Measurements from ENCODE around the gene MBP.

MBP gene

GRCh38 chr18:77070627-77071026 is 62.0 kb downstream of the MBP start:
- DNase-seq (ENCODE audit: low spot score), result no peak
- no peak for TF ChIP-seq CTCF (IDR thresholded peaks at IDR 0.05; ENCODE audit: extremely low read depth, missing control alignments)

GRCh38 chr18:77069931-77070330 is 62.7 kb downstream of the MBP start:
- no peak for TF ChIP-seq CTCF (IDR thresholded peaks at IDR 0.05; ENCODE audit: extremely low read depth, missing control alignments)
- no peak for DNase-seq (ENCODE audit: low spot score)

GRCh38 chr18:77069482-77069881 is 63.1 kb downstream of the MBP start:
- TF ChIP-seq CTCF (IDR thresholded peaks at IDR 0.05; ENCODE audit: extremely low read depth, missing control alignments), result no peak
- DNase-seq (ENCODE audit: low spot score), result no peak

- no peak for DNase-seq (ENCODE audit: low spot score)
- no peak for TF ChIP-seq CTCF (IDR thresholded peaks at IDR 0.05; ENCODE audit: extremely low read depth, missing control alignments)
Observed at GRCh38 chr18:77068321-77069312, 64.0 kb downstream of the MBP start.

- no peak for TF ChIP-seq CTCF (IDR thresholded peaks at IDR 0.05; ENCODE audit: extremely low read depth, missing control alignments)
- no peak for DNase-seq (ENCODE audit: low spot score)
Observed at GRCh38 chr18:77067291-77068061, 65.1 kb downstream of the MBP start.

- TF ChIP-seq CTCF (IDR thresholded peaks at IDR 0.05; ENCODE audit: extremely low read depth, missing control alignments), result no peak
- no peak for DNase-seq (ENCODE audit: low spot score)
Observed at GRCh38 chr18:77066689-77067088, 65.9 kb downstream of the MBP start.

- no peak for TF ChIP-seq CTCF (IDR thresholded peaks at IDR 0.05; ENCODE audit: extremely low read depth, missing control alignments)
- DNase-seq (ENCODE audit: low spot score), result no peak
Observed at GRCh38 chr18:77066101-77066500, 66.5 kb downstream of the MBP start.

All from GM20000 (cell line).